Measurements from ENCODE around the gene POLR1E.
"Not testable (repeated sequence)": the region's sequence is repeated elsewhere in the genome, so short reads cannot be mapped to it uniquely, and the experiment has no call there.

POLR1E gene

DNA sequence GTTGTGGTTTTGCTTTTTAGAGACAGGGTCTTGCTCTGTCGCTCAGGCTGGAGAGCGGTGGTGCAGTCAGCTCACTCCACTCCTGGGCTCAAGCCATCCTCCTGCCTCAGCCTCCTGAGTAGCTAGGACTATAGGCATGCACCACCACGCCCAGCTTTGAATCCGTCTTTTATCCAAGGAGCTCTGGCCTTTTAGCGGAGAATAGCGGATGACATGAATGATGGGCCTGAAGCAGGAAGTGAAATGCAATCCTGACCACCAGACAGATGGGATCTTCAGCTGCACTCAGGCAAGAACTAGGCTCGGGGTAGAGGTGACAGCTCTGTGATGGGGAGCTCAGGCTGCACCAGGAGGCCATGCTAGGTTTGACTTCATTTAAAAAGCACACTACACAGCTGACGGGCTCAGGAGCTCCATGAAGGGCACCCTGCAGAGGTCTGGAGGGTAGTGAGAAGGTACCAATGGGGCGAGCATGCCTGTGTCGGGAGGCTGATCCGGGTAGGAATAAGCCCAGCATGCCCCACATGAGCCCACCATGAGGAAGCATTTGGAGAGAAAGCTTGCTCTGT is 21.9 kb downstream of the POLR1E start:
- DNase-seq: no peak

GRCh38 chr9:37508135-37508833 is 22.5 kb downstream of the POLR1E start:
- no peak for DNase-seq

- peak; percentile 19 for DNase-seq
These were observed 23.1 kb downstream of the POLR1E start for GRCh38 chr9:37508834-37509206.

GRCh38 chr9:37509536-37509935 is 23.8 kb downstream of the POLR1E start:
- DNase-seq: no peak

DNA sequence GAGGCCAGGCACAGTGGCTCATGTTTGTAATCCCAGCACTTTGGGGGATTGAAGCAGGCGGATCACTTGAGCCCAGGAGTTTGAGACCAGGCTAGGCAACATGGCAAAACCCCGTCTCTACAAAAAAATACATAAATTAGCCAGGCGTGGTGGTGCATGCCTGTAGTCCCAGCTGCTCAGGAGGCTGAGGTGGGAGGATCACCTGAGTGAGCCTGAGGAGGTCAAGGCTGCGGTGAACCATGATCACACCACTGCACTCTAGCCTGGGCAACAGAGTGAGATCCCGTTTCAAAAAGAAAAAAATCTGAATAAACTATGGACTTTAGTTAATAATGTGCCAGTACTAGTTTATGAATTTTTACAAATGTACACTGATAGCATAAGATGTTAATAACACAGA is 24.3 kb downstream of the POLR1E start:
- DNase-seq: not testable (repeated sequence)

- DNase-seq: peak; percentile 47
These were observed 25.6 kb downstream of the POLR1E start for GRCh38 chr9:37511016-37512010.

- DNase-seq: no peak
These were observed 26.7 kb downstream of the POLR1E start for GRCh38 chr9:37512437-37512836.

DNA sequence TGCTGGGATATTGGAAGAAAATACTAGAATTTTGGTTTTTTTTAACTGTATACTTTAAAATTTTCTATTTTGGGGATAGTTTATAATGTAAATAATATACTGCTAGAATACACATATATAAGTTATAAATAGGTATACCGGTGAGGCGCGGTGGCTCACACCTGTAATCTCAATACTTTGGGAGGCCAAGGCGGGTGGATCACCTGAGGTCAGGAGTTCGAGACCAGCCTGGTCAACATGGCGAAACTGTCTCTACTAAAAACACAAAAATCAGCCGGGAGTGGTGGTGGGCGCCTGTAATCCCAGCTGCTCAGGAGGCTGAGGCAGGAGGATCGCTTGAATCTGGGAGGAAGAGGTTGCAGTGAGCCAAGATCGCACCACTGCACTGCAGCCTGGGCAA is 28.7 kb downstream of the POLR1E start:
- not testable (repeated sequence) for DNase-seq

DNA sequence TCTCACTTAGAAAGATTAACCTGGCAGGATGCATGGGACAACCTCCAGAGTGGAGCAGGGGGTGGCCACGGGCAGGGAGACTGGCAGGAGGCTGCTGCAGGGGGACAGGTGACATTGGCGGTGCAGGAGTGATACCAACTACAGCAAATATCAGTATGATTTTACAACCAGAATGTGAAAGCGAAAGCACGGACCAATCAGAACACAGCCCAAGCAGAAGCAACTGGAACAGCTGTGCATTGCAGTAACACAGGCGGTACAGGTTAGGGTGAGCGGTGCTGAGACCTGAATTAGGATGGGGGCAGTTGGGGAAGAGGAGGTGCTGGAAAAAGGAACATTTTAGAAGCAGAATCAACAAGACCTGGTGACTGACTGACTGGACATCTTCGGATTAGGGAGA is 29.3 kb downstream of the POLR1E start:
- no peak for DNase-seq

DNA sequence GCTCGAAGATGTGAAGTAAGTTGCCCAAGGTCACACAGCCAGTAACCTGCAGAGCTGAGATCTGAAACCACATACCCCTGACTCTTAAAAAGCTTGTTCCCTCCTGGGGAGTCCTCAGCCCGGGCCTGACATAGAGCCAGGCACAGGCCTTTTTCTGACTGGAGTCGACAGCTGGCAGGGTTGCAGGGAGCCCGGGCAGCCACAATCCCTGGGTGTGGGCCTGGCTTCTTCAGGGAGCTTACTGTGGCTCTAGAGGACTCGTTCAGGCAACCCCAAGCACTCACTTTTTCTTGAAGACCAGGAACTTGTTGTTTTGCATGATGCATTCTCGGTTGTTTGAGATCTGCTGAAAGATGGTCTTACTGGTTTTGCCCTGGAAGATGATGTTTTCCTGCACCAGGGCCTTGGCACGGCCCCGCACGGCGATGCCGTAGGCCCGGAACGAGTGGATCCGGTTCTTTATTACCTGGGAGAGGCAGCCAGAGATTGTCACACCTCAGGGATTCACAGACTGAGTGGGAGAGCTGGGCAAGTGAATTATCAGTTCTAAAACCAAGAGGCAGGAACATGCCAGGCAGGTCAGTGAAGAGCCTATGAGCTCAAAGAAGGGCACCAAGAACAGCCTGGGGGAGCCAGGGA is 30.0 kb downstream of the POLR1E start:
- no peak for DNase-seq

DNA sequence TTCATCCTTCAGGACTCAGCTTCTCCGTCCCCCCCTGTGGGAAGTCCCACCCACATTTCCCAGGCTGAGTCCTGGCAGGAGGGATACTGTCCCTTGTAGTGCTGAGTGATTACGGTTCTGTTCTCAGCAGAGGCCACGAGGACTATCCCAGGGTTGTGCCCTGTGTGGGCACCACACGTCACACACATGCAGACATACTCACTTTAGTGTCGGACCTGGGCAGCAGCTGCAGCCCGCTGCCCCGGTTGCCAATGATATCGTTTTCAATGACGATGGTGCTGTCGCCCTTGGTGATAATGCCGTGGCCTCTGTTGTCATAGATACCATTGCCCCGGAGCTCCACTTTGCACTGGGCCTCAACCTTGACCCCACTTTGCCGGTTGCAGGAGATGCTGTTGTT is 32.2 kb downstream of the POLR1E start:
- DNase-seq: no peak

DNA sequence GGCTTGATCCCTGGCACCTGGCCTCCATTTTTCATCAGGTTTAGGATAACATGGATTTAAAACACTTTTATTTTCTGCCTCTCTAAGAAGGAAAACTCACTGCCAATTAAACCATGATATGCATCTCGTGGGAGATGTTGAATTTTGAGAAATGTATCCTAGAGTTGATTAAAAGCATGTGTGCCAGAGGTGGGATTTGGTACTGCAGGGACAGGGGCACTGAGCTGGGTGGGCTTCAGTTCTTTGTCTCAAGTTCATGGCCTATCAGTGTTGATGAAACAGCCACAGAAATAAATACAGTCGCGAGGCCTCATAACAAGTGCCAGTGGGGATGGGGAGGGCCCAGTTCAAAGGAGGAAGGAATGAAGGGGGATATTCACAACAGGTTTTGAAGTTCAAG is 34.9 kb downstream of the POLR1E start:
- DNase-seq: no peak

- DNase-seq: no peak
These were observed 35.4 kb downstream of the POLR1E start for GRCh38 chr9:37521111-37521510.

- DNase-seq: peak; percentile 26
These were observed 37.2 kb downstream of the POLR1E start for GRCh38 chr9:37522971-37523370.

DNA sequence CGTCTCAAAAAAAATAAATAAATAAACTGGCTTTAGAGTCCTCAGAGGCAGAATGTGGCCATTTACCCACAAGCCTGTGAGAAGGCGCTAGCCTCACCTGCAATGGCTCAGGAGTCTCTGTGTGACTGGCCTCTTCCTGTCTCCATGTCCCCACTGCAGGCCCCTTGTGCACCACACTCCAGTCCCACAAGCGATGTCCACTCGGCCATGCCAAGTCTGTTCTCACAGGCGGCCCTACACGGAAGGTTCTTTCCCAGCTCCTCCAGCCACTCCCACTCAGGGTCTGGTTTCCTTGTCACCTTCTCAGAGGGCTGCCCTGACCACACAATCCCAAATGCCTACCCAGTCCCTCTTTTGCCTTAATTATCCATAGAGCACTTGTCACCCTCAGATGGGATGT is 38.2 kb downstream of the POLR1E start:
- DNase-seq: no peak

- DNase-seq: no peak
These were observed 43.1 kb downstream of the POLR1E start for GRCh38 chr9:37528652-37529471.

- DNase-seq: no peak
These were observed 46.0 kb downstream of the POLR1E start for GRCh38 chr9:37531699-37532098.

DNA sequence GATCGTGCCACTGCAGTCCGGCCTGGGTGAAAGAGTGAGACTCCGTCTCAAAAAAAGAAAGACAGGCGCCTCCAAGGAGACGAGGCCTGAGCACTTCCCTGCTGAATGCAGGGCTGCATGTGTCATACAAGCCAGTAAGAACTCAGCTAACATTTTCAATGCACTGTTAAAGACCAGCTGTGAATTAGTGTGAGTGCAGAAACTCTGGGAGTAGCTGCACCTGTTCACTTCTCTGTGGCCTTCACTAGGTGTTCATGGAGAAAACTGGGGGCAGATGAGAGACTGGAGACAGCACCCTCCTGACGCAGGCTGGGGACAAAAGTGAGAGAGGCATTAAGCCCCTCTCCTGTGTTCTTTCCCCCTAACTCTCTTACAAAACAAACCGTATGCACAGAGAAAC is 48.7 kb downstream of the POLR1E start:
- DNase-seq: no peak

DNA sequence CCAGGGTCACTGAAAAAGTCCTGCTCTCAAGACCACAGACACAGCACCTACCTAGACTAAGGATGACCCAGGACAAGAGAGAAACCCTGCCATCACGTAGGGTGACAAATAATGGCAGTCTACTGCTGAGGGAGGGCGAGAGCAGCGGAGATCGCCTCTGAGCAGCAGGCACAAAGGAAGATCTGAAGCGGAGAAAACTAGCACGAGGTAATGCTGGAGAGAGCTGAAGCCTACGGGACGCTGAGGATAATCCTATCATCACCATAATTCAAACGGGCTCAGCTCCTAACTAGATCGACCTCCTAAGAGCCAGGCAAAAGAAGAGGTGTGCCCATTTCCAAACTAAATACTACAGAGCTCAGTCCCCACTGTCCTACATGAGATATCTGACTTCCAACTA is 49.2 kb downstream of the POLR1E start:
- no peak for DNase-seq

DNA sequence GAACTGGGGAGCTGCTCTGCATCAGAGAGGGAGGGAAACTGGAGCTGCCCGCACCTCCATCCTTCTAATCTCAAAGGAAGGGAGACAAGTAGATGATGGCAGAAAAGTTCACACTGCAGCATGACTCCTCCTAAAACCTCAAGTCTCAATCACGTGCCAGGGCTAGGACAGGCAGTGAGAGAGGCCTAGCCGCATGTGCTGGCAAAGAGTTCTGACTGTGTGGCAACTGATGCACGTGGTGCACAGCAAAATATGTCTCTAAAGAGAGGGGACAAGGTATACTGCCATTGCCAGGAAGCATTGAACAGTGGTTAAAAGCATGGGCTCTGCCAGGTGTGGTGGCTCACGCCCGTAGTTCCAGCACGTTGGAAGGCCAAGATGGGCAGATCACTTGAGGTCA is 52.4 kb downstream of the POLR1E start:
- no peak for DNase-seq

- DNase-seq: no peak
These were observed 53.9 kb downstream of the POLR1E start for GRCh38 chr9:37539634-37540033.

DNA sequence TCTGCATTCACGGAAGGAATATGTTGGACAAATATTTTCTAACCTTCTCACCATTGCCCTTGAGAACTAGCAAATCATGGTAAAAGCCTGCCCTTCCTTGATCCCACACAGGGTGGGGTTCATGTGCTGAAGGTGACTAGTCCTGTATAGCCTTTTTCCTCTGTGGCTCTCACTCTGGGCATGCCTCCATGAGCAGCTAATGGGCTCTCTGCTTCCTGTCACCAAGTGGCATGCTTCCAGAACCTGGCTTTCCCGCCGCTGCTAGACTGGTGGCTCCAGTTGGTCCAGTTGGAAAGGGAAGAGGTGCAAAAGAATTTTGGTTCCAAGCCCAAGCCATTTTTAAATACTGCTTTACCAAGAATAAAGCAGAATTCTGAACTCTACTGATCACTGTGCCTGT is 54.9 kb downstream of the POLR1E start:
- DNase-seq: no peak
